H1 (cell line): Measurements from ENCODE around the gene TTC31.

Experiments
- BCL11A ChIP-seq, 2 experiments: IDR thresholded peaks; one replicate each; pipeline ENCODE4 v1.6.1; 2011; ENCODE audit warnings: low read depth in 2 of 2, low read length in 2 of 2, mild to moderate bottlenecking in 2 of 2
- YY1 ChIP-seq: IDR thresholded peaks from 2 replicates; pipeline ENCODE4 v1.6.1; 2011; ENCODE audit warnings: low read depth, mild to moderate bottlenecking, low read length
- TF ChIP-seq, protein P1 (sequence below), 3 experiments: IDR thresholded peaks; 1 replicate in 2 of 3; 2 replicates in 1 of 3; pipeline versions ENCODE4 v1.5.1 to v1.6.1; 2011; ENCODE audit warnings: low read length in 3 of 3, mild to moderate bottlenecking in 3 of 3, inconsistent platforms in 2 of 3, low read depth in 1 of 3, moderate library complexity in 1 of 3; ENCODE audit not compliant: insufficient read depth in 1 of 3; ENCODE audit errors: control extremely low read depth in 1 of 3
- TF ChIP-seq, protein P2 (sequence below): IDR thresholded peaks from 2 replicates; pipeline ENCODE4 v1.6.1; 2011; ENCODE audit warnings: low read depth, mild to moderate bottlenecking, low read length; ENCODE audit not compliant: insufficient read depth

DNA sequence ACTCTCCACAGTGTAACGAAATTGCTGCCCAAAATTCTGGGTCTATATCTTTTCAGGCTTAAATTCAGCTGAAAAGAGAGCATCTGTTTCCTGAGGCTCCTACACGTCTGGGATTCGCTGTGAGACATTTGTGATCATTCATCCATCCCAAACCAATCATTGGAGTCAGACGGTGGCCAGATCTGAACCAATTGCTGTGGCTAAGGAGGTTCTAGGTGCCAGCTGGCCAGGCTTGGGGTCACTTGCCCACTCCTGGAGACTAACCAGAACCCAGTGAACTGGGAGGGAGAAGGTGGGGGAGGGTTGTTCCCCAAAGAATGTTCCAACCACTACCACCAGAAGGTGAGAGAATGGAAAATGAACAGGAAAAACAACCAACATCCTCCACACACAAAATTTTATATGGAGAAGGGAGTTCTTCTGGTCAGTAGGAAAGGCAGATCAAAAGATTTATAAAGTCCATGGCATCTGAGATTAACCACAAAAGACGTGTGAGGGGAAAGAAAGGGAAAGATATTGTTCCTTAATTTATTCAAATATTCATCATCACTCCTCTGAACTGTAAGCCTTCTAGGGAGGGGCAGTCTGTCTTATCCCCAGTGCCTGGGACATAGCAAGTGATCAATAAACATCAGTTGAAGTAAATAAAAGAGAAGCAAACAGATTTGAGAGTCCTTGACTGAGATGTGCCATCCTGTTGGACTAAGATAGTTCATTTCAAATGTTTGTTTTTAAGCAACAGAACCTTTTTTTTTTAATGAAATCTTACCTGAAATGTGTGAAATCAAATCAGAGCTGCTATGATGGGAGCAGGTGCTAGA lies 38.2 kb upstream of the TTC31 start:
- TF ChIP-seq, protein P1, sequence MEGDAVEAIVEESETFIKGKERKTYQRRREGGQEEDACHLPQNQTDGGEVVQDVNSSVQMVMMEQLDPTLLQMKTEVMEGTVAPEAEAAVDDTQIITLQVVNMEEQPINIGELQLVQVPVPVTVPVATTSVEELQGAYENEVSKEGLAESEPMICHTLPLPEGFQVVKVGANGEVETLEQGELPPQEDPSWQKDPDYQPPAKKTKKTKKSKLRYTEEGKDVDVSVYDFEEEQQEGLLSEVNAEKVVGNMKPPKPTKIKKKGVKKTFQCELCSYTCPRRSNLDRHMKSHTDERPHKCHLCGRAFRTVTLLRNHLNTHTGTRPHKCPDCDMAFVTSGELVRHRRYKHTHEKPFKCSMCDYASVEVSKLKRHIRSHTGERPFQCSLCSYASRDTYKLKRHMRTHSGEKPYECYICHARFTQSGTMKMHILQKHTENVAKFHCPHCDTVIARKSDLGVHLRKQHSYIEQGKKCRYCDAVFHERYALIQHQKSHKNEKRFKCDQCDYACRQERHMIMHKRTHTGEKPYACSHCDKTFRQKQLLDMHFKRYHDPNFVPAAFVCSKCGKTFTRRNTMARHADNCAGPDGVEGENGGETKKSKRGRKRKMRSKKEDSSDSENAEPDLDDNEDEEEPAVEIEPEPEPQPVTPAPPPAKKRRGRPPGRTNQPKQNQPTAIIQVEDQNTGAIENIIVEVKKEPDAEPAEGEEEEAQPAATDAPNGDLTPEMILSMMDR (IDR thresholded peaks at IDR 0.05; ENCODE audit: control extremely low read depth in 1 of 3, insufficient read depth in 1 of 3, low read depth in 1 of 3, low read length in 3 of 3): no peak
- TF ChIP-seq, protein P2, sequence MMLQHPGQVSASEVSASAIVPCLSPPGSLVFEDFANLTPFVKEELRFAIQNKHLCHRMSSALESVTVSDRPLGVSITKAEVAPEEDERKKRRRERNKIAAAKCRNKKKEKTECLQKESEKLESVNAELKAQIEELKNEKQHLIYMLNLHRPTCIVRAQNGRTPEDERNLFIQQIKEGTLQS: no peak
- no peak for TF ChIP-seq BCL11A (IDR thresholded peaks at IDR 0.05; ENCODE audit: low read depth in 2 of 2, low read length in 2 of 2)
- TF ChIP-seq YY1: no peak
